Ishikawa (cell line): ENCODE measurements around the gene CYP11A1.

Experiments
- CEBPB ChIP-seq: IDR thresholded peaks from 2 replicates; pipeline ENCODE4 v1.6.1; 2012
- CREB1 ChIP-seq: IDR thresholded peaks from 2 replicates; pipeline ENCODE4 v1.6.1; 2012; ENCODE audit warnings: low read depth
- EGR1 ChIP-seq: IDR thresholded peaks from 2 replicates; pipeline ENCODE4 v1.6.1; 2012
- EP300 ChIP-seq: IDR thresholded peaks from 2 replicates; pipeline ENCODE4 v1.6.1; 2012; ENCODE audit warnings: borderline replicate concordance
- FOXM1 ChIP-seq: IDR thresholded peaks from 2 replicates; pipeline ENCODE4 v1.6.1; 2012; ENCODE audit warnings: low read depth, borderline replicate concordance
- MAX ChIP-seq: IDR thresholded peaks from 2 replicates; pipeline ENCODE4 v1.6.1; 2012
- NFIC ChIP-seq: IDR thresholded peaks from 2 replicates; pipeline ENCODE4 v1.6.1; 2012
- RAD21 ChIP-seq: IDR thresholded peaks from 2 replicates; pipeline ENCODE4 v1.6.1; 2012; ENCODE audit warnings: low read depth
- TAF1 ChIP-seq: IDR thresholded peaks from 2 replicates; pipeline ENCODE4 v1.6.1; 2012; ENCODE audit warnings: low read depth, mild to moderate bottlenecking
- TCF12 ChIP-seq: IDR thresholded peaks from 2 replicates; pipeline ENCODE4 v1.6.1; 2012; ENCODE audit warnings: low read depth
- TEAD4 ChIP-seq: IDR thresholded peaks from 2 replicates; pipeline ENCODE4 v1.6.1; 2012
- YY1 ChIP-seq: IDR thresholded peaks from 2 replicates; pipeline ENCODE4 v1.6.1; 2012; ENCODE audit warnings: low read depth
- ZBTB7A ChIP-seq: IDR thresholded peaks from 2 replicates; pipeline ENCODE4 v1.6.1; 2012; ENCODE audit warnings: low read depth
- TF ChIP-seq, protein P1 (sequence below): IDR thresholded peaks from 2 replicates; pipeline ENCODE4 v1.6.1; 2012
- TF ChIP-seq, protein P2 (sequence below): IDR thresholded peaks from 2 replicates; pipeline ENCODE4 v1.6.1; 2012; ENCODE audit warnings: low read depth, mild to moderate bottlenecking

Gene CYP11A1

DNA sequence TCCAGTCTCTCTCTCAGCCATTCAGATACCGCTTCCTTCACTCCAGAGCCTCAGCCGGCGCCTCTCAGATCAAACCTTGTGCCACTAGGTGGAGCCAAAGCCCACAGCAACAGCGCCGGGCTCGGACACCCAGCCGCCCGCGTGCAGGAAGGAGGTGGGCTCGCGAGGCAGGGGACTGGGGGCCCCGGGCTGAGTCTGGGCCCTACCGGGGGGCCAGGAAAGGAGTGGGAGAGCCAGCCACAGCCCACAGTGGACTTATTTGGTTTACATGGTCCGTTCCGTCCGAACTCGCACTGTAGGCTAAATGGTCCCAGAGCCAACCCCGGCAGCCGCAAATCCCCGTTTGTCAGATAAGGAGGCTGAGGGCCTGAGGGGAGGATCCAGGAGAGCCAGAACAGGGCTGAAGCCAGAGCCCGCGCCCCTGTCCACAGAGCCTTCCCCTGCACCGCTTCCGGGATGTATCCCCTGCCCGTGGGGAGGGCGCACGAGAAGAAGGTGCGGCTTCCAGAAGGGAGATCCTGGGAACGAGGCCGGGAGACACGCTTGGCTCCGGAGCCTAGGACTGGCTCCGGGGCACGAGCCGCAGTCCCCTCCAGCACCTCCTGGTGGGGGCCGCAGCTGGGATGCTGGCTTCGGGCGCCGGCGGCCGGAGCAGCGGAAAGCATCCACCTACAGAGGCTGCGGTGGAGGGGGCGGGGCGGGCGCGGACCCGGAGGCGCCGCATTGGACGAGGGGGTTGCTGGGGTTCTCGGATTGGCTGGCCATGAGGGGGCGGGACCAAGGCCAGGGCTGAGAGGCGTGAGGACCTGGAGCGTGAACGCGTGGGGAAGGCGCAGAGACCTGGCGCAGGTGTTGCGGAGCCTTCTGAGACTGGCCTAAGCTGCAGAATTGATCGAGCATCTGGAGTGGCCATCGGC, 6.5 kb upstream of the CYP11A1 start:
- TF ChIP-seq ZBTB7A (no peak), TEAD4 (no peak), EGR1 (no peak), MAX (peak; percentile 91), TAF1 (0 out of 2 replicates have a peak, but pooled peaks have one; percentile 16), RAD21 (peak; percentile 94), YY1 (no peak), EP300 (no peak)

DNA sequence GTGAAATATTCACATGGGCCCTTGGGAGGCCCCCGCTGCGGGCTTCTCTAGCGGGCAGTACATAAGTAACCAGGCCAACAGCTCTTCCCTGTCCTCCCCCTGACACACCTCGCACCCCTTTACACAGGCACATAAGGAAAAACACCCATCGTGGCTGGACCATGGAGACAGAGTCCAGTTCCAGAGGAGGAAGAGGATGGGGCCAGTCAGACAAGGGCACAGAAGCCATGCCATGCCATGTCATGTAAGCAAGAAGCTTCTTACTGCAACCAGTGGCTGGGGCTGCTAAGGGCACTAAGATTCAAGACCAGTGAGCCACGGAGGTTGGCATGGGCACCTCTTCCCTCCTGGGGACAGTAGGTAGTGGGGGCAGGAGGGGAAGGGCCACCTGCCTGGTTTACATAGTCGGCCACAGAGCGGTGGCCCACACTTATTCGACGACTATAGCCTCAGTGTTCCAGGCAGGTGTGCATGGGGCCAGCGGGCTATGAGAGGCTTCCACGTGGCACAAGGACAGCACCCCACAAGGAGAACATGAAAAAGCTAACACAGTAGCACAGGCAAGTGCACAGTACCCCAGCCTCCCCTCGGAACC, 5.7 kb upstream of the CYP11A1 start:
- TF ChIP-seq, protein P1, sequence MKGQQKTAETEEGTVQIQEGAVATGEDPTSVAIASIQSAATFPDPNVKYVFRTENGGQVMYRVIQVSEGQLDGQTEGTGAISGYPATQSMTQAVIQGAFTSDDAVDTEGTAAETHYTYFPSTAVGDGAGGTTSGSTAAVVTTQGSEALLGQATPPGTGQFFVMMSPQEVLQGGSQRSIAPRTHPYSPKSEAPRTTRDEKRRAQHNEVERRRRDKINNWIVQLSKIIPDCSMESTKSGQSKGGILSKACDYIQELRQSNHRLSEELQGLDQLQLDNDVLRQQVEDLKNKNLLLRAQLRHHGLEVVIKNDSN, result no peak
- no peak for TF ChIP-seq RAD21

- TF ChIP-seq TAF1 (no peak), CREB1 (no peak), ZBTB7A (no peak), TCF12 (no peak), YY1 (no peak)
Observed at GRCh38 chr15:74370471-74370870, 3.0 kb upstream of the CYP11A1 start.

GRCh38 chr15:74369756-74370155, 2.3 kb upstream of the CYP11A1 start:
- TF ChIP-seq EGR1, result no peak
- TF ChIP-seq ZBTB7A, result no peak
- no peak for TF ChIP-seq TEAD4
- no peak for TF ChIP-seq NFIC
- TF ChIP-seq CREB1, result no peak
- TF ChIP-seq CEBPB, result no peak
- TF ChIP-seq FOXM1, result no peak
- TF ChIP-seq, protein P1, result no peak
- no peak for TF ChIP-seq RAD21
- no peak for TF ChIP-seq YY1
- TF ChIP-seq, protein P2, sequence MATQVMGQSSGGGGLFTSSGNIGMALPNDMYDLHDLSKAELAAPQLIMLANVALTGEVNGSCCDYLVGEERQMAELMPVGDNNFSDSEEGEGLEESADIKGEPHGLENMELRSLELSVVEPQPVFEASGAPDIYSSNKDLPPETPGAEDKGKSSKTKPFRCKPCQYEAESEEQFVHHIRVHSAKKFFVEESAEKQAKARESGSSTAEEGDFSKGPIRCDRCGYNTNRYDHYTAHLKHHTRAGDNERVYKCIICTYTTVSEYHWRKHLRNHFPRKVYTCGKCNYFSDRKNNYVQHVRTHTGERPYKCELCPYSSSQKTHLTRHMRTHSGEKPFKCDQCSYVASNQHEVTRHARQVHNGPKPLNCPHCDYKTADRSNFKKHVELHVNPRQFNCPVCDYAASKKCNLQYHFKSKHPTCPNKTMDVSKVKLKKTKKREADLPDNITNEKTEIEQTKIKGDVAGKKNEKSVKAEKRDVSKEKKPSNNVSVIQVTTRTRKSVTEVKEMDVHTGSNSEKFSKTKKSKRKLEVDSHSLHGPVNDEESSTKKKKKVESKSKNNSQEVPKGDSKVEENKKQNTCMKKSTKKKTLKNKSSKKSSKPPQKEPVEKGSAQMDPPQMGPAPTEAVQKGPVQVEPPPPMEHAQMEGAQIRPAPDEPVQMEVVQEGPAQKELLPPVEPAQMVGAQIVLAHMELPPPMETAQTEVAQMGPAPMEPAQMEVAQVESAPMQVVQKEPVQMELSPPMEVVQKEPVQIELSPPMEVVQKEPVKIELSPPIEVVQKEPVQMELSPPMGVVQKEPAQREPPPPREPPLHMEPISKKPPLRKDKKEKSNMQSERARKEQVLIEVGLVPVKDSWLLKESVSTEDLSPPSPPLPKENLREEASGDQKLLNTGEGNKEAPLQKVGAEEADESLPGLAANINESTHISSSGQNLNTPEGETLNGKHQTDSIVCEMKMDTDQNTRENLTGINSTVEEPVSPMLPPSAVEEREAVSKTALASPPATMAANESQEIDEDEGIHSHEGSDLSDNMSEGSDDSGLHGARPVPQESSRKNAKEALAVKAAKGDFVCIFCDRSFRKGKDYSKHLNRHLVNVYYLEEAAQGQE, result no peak
- TF ChIP-seq MAX, result no peak
- TF ChIP-seq TCF12, result no peak
- TF ChIP-seq EP300, result no peak
- no peak for TF ChIP-seq TAF1

DNA sequence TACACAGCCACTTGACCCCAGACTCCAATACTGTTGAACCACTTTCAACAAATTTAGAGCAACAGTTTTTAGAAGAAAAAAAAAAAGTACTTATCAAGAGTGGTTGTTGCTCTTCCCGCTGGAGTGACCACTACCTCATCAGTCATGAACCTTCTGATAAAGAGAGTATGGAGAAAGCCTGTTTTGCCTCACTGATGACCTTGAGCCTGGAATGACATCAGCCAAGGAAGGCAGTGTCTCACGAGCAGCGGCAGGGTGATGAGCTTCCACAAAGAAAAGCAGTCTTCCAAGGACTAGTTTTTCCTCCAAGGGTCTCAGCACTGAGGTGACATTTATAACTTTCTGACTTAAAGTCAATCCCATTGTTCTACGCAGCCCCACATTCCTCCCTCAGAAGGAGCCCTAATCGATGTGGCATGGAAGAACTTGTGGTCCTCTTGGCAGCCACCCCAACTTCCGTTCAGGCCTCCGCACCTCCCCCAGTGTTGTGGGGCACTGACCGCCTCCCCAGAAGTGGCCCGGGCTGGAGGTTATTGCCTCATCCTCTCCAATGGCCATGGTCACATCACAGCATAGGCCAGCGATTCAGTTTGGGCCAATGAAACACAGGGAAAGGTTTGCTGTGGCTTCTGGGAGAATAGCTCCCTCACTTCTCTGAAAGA, 1.8 kb upstream of the CYP11A1 start:
- TF ChIP-seq TCF12, result no peak
- TF ChIP-seq RAD21, result no peak
- TF ChIP-seq CEBPB, result no peak
- TF ChIP-seq, protein P2, result no peak
- TF ChIP-seq TEAD4, result no peak
- TF ChIP-seq MAX, result no peak

- no peak for TF ChIP-seq NFIC
- TF ChIP-seq, protein P1, result no peak
- TF ChIP-seq RAD21, result no peak
- TF ChIP-seq FOXM1, result no peak
- no peak for TF ChIP-seq TAF1
- TF ChIP-seq YY1, result no peak
- TF ChIP-seq CREB1, result no peak
- TF ChIP-seq, protein P2, result no peak
- TF ChIP-seq ZBTB7A, result no peak
- TF ChIP-seq TEAD4, result no peak
- TF ChIP-seq MAX, result no peak
- no peak for TF ChIP-seq EP300
- no peak for TF ChIP-seq TCF12
- TF ChIP-seq EGR1, result no peak
- no peak for TF ChIP-seq CEBPB
Observed at GRCh38 chr15:74368121-74368520, 675 bp upstream of the CYP11A1 start.
